Lung (tissue), 12 donors: Measurements from ENCODE around the gene SCN4B. TPM values are rescaled to one million over a fixed set of nuclear protein-coding genes. Genes with fewer than 3 reads are reported as not detected.

ENCODE experiments used
- ATAC-seq: fragments of 200-7000 bp; cut with Tn5 transposase; one replicate; pipeline ENCODE4 v1.9.1; 2020; ENCODE audit warnings: moderate number of reproducible peaks; ENCODE audit not compliant: insufficient read depth, low FRiP score
- DNase-seq, 3 donors: peaks; one replicate each; pipeline ENCODE4 v3.0.0-alpha.2; 2013 to 2017
- H3K27ac ChIP-seq, 2 donors: one replicate each; pipeline ENCODE4 v1.5.1; 2013; ENCODE audit warnings: mild to moderate bottlenecking in 2 of 2, moderate library complexity in 2 of 2, control low read depth in 1 of 2, inconsistent platforms in 1 of 2, low read depth in 1 of 2, low read length in 1 of 2
- H3K27me3 ChIP-seq, 3 donors: one replicate each; pipeline ENCODE4 v1.5.1; 2013; ENCODE audit warnings: low read length in 2 of 3; ENCODE audit not compliant: control insufficient read depth in 3 of 3, insufficient read depth in 3 of 3
- H3K36me3 ChIP-seq, 4 donors: one replicate each; pipeline ENCODE4 v1.5.1; 2013; ENCODE audit warnings: low read length in 4 of 4, mild to moderate bottlenecking in 1 of 4, moderate library complexity in 1 of 4; ENCODE audit not compliant: control insufficient read depth in 4 of 4, insufficient read depth in 4 of 4
- H3K4me1 ChIP-seq, 5 donors: one replicate each; pipeline ENCODE4 v1.5.1; 2013; ENCODE audit warnings: low read length in 5 of 5, mild to moderate bottlenecking in 2 of 5, moderate library complexity in 1 of 5; ENCODE audit not compliant: control insufficient read depth in 5 of 5, insufficient read depth in 5 of 5
- H3K4me3 ChIP-seq: one replicate; pipeline ENCODE4 v1.5.1; 2013; ENCODE audit warnings: mild to moderate bottlenecking, control low read depth, moderate library complexity
- H3K9ac ChIP-seq, 2 donors: one replicate each; pipeline ENCODE4 v1.5.1; 2013; ENCODE audit warnings: low read length in 2 of 2, control low read depth in 1 of 2; ENCODE audit not compliant: insufficient read depth in 1 of 2
- H3K9me3 ChIP-seq, 4 donors: one replicate each; pipeline ENCODE4 v1.5.1; 2013; ENCODE audit warnings: low read length in 3 of 4, mild to moderate bottlenecking in 1 of 4, moderate library complexity in 1 of 4; ENCODE audit not compliant: control insufficient read depth in 4 of 4, insufficient read depth in 3 of 4
- WGBS, 2 donors: extraction: QIAGEN DNeasy Blood & Tissue Kit; methylation state at CpG; one replicate each; pipeline ENCODE4 v1.1.7; 2013; 5-methylcytosine and 5-hydroxymethylcytosine counted together
- polyA plus RNA-seq, 2 donors: library from polyadenylated mRNA; stranded (reverse); fragments of 200-250 nt; gene quantifications; one replicate each; pipeline ENCODE4 v1.2.1, GENCODE V29; 2013
- total RNA-seq, 2 donors: library from RNA; depleted of rRNA in 1 of 2; stranded (reverse); fragments of >200 nt in 1 of 2; gene quantifications; one replicate each; pipeline ENCODE4 v1.2.1, GENCODE V29; 2014 to 2021
- TF ChIP-seq, protein P1 (sequence below): IDR thresholded peaks from 2 replicates; pipeline ENCODE4 v1.5.1; 2012; ENCODE audit warnings: mild to moderate bottlenecking; ENCODE audit errors: control extremely low read depth, extremely low read depth
- donor health status: control.
- donor health status: control.
- donor health status: Bipolar disorder and iron deficiency.
- donor health status: healthy.
- donor health status: DM: yes; HTN: yes; CAD: no.

SCN4B gene
- total and polyA plus RNA-seq, 4 donors = 0.95 to 5.2 (median 2.3) TPM

DNA sequence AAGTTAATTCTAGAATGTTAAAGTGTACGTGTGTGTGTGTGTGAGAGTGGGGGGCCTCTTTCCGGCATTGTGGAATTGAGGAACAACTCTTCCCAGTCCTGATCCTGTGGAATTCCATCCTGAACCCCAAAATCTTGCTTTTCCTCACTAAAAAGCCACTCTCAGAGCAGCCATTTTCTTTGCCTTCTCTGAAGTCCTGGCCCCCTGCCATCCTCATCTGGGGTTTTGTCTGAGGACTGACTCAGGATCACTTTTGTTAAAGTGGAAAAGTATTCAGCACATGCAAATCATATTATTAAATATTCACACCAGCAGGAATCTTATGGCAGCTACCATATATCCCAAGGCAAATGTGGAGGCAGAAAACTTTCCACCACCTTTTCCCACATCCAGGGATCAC, 3.8 kb downstream of the SCN4B start:
- peaks cover 0 to 23% (median 11%) of the 10 kb centered on the region in 5 donors for H3K4me1 ChIP-seq
- H3K27ac ChIP-seq = no peak overlapping the region
- TF ChIP-seq, protein P1, sequence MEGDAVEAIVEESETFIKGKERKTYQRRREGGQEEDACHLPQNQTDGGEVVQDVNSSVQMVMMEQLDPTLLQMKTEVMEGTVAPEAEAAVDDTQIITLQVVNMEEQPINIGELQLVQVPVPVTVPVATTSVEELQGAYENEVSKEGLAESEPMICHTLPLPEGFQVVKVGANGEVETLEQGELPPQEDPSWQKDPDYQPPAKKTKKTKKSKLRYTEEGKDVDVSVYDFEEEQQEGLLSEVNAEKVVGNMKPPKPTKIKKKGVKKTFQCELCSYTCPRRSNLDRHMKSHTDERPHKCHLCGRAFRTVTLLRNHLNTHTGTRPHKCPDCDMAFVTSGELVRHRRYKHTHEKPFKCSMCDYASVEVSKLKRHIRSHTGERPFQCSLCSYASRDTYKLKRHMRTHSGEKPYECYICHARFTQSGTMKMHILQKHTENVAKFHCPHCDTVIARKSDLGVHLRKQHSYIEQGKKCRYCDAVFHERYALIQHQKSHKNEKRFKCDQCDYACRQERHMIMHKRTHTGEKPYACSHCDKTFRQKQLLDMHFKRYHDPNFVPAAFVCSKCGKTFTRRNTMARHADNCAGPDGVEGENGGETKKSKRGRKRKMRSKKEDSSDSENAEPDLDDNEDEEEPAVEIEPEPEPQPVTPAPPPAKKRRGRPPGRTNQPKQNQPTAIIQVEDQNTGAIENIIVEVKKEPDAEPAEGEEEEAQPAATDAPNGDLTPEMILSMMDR = no peak
- H3K9me3 ChIP-seq = no peaks in the 10 kb centered on the region
- DNase-seq (peak; percentile 30 to 56 (median 53)), ATAC-seq (no peak)
- no peak overlapping the region for H3K4me3 ChIP-seq
- no peak overlapping the region for H3K9ac ChIP-seq
- no peaks in the 10 kb centered on the region for H3K36me3 ChIP-seq
- peaks cover 0 to 16% (median 4%) of the 10 kb centered on the region in 3 donors for H3K27me3 ChIP-seq
- 89 to 96% methylated on average over 2 of the region's 2 CpGs for WGBS, 2 donors

DNA sequence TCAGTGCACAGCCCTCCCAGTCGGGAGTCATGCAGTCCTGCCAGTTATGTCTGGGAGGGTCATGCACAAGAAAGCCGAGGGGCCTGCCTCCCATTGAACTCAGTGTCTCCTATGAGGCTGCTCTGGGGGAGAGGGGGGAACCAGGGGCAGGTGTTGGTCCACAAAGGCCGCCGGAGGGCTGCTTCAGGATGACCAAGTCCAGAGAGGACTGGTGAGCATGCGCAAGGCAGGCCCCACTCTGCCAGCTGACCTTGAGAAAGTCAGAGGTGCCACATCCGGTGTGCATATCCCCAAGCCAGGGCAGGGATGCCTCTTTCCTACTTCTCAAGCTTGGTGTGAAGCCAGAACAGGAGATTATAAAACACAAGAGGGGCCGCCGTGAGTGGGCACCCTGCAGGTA, 4.4 kb downstream of the SCN4B start:
- H3K4me3 ChIP-seq = no peak overlapping the region
- DNase-seq (no peak), ATAC-seq (no peak)
- no peaks in the 10 kb centered on the region for H3K36me3 ChIP-seq
- H3K9ac ChIP-seq = no peak overlapping the region
- TF ChIP-seq, protein P1 = no peak
- H3K27ac ChIP-seq = no peak overlapping the region
- no peaks in the 10 kb centered on the region for H3K9me3 ChIP-seq
- WGBS, 2 donors = 85 to 91% methylated on average over 8 of the region's 8 CpGs
- H3K27me3 ChIP-seq = peaks cover 0 to 10% (median 0%) of the 10 kb centered on the region in 3 donors
- peaks cover 0 to 23% (median 11%) of the 10 kb centered on the region in 5 donors for H3K4me1 ChIP-seq

DNA sequence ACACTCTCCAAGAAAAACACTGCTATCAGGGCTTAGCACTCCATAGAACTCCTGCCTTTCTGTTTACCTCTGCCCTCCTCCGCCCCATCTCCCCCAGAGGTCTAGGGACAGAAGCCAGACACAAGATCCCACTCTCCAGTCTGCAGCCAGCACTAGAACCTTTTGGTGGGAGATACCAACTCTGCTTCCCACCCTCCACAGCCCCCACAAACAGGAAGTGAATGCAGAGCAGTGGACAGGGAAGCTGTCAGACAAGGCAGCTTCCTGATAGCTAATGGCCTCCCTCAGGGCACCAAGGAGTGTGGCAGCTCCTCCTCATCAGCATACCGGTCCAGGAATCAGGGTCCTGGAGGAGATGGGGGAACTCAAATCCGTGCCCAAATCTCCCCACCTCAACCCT, 5.1 kb downstream of the SCN4B start:
- H3K27ac ChIP-seq = peak overlapping the region in 1 of 2 donors; percentile 42
- H3K9me3 ChIP-seq = no peaks in the 10 kb centered on the region
- TF ChIP-seq, protein P1 = no peak
- no peak for DNase-seq
- 67 to 75% methylated on average over 3 of the region's 3 CpGs for WGBS, 2 donors
- no peaks in the 10 kb centered on the region for H3K36me3 ChIP-seq
- H3K4me1 ChIP-seq = peaks cover 0 to 18% (median 10%) of the 10 kb centered on the region in 5 donors
- H3K4me3 ChIP-seq = no peak overlapping the region
- peaks cover 0 to 7% (median 0%) of the 10 kb centered on the region in 3 donors for H3K27me3 ChIP-seq
- ATAC-seq = no peak
- H3K9ac ChIP-seq = no peak overlapping the region

DNA sequence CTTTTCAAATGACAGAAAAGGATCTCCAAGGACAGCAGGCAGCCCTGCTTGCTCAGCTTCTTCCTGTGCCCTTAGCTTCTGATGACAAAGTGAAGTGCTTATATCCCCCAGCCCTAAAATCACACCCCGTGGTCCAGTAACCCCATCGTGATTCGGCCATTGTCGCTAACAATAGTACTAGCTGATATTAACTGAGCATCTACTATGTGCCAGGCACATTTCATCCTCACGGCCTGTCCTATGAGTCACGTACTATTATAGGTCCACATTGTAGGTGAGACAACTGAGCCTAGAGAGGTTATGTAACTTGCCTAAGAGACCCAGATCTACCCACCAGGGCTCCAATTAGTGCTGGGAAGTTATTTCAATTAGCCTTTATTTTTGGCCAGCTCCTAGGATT, 6.1 kb downstream of the SCN4B start:
- no peak for DNase-seq
- Histone ChIP-seq H3K27me3 (peaks cover 0 to 8% (median 0%) of the 10 kb centered on the region in 3 donors), H3K4me1 (peaks cover 0 to 8% (median 6%) of the 10 kb centered on the region in 5 donors), H3K27ac (no peak overlapping the region), H3K4me3 (no peak overlapping the region), H3K9me3 (no peaks in the 10 kb centered on the region), H3K36me3 (no peaks in the 10 kb centered on the region), H3K9ac (no peak overlapping the region)
- TF ChIP-seq, protein P1 = no peak
- WGBS, 2 donors = 95 to 96% methylated on average over 6 of the region's 6 CpGs
- ATAC-seq = no peak
